Tibial artery (tissue), 4 donors: ENCODE data around the gene CROCC2.

Source experiments
- DNase-seq, 2 donors: peaks; one replicate each; pipeline ENCODE4 v3.0.0-alpha.2; 2019
- H3K27ac ChIP-seq, 2 donors: fragments of 200-600 bp; sonication (generic) in 1 of 2; 1 replicate in 1 of 2; 2 replicates in 1 of 2; pipeline ENCODE4 v1.5.1; 2018 to 2019; ENCODE audit warnings: mild to moderate bottlenecking in 1 of 2
- H3K27me3 ChIP-seq, 2 donors: fragments of 200-600 bp; sonication (generic) in 1 of 2; one replicate each; pipeline versions ENCODE4 v1.5.1 to v1.6.0; 2016 to 2019
- H3K36me3 ChIP-seq, 3 donors: fragments of 200-600 bp; sonication (generic) in 2 of 3; one replicate each; pipeline ENCODE4 v1.5.1; 2016 to 2019; ENCODE audit warnings: mild to moderate bottlenecking in 2 of 3
- H3K4me1 ChIP-seq, 4 donors: fragments of 200-600 bp; sonication (generic) in 2 of 4; 1 replicate in 3 of 4; 2 replicates in 1 of 4; pipeline ENCODE4 v1.5.1; 2016 to 2019
- H3K4me3 ChIP-seq, 2 donors: fragments of 200-600 bp; sonication (generic) in 1 of 2; 1 replicate in 1 of 2; 2 replicates in 1 of 2; pipeline ENCODE4 v1.5.1; 2018 to 2019; ENCODE audit warnings: mild to moderate bottlenecking in 2 of 2
- H3K9me3 ChIP-seq, 3 donors: fragments of 200-600 bp; sonication (generic) in 1 of 3; one replicate each; pipeline ENCODE4 v1.5.1; 2016 to 2019
- intact Hi-C: fragments of 100-400 bp; cut with DNase I; formaldehyde crosslinking; loops from one replicate; pipeline ENCODE4 v1.15.0; 2023; ENCODE audit warnings: low total_unique reads
- TF ChIP-seq, protein P1 (sequence below), 2 experiments: fragments of 200-600 bp in 1 of 2; fragments of 450-650 bp in 1 of 2; IDR thresholded peaks; one replicate each; pipeline ENCODE4 v1.5.1; 2017 to 2019; ENCODE audit warnings: antibody characterized with exemption in 2 of 2, mild to moderate bottlenecking in 1 of 2, moderate library complexity in 1 of 2

Gene CROCC2

DNA sequence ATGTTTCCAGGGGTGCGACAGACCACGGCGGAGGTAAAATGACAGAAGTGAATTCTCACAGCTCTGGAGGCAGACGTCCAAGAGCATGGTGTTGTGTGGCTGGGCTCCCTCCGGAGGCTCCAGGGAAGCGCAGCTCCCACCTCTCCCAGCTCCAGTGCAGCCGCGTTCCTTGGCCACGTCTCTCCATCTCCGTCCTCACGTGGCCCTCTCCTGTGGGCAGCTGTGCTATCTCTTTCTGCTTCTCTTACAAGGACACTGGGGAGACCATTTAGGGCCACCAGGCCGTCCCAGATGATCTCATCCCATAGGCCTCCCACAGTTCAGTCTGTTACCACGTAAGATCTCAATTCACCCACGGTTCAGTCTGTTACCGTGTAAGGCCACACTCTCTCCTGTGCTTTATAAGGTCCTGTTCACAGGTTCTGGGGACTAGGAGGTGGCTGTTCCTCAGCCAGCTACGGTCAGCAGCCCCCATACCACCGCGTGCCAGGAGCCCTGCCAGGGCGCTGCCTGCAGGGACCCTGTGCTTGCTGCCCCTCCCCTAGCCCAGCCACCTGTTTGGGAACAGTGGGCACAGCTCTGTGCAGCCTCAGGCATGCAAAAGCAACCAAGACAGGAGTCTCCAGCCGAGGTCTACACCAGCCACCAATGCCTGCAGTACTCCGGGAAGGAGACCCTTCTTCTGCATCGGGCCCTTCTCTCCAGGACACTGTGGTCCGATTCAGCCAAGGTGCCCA is 7.2 kb upstream of the CROCC2 start:
- no peak for DNase-seq
- H3K36me3 ChIP-seq, result no peaks in the 10 kb centered on the region
- H3K27ac ChIP-seq, result no peak overlapping the region
- peaks cover 0 to 4% (median 0%) of the 10 kb centered on the region in 3 donors for H3K9me3 ChIP-seq
- H3K27me3 ChIP-seq, result peaks cover 0 to 49% of the 10 kb centered on the region in 2 donors
- H3K4me1 ChIP-seq, result no peaks in the 10 kb centered on the region
- no peak overlapping the region for H3K4me3 ChIP-seq
- TF ChIP-seq, protein P1, sequence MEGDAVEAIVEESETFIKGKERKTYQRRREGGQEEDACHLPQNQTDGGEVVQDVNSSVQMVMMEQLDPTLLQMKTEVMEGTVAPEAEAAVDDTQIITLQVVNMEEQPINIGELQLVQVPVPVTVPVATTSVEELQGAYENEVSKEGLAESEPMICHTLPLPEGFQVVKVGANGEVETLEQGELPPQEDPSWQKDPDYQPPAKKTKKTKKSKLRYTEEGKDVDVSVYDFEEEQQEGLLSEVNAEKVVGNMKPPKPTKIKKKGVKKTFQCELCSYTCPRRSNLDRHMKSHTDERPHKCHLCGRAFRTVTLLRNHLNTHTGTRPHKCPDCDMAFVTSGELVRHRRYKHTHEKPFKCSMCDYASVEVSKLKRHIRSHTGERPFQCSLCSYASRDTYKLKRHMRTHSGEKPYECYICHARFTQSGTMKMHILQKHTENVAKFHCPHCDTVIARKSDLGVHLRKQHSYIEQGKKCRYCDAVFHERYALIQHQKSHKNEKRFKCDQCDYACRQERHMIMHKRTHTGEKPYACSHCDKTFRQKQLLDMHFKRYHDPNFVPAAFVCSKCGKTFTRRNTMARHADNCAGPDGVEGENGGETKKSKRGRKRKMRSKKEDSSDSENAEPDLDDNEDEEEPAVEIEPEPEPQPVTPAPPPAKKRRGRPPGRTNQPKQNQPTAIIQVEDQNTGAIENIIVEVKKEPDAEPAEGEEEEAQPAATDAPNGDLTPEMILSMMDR (IDR thresholded peaks at IDR 0.05), result no peak
- intact Hi-C loops, result no loop called here

DNA sequence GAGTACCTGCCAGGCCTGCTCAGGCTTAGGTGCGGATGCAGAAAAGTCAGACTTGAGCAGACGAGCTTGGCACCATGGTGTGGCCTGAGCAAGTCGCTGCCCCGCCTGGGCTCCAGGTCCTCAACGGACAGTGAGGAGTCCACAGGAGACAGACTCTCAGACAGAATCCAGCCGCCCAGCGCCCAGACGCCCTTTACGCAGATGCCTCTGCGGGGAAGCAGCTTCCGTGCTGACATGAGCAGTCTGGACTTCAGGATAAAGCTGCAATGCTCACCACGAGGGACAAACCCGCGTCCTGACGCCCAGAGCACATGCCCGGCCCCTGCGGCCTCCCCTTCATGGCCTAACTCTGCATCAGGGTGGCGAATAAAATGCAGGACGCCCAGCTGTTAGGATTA is 6.7 kb upstream of the CROCC2 start:
- intact Hi-C loops, result no loop called here
- H3K4me3 ChIP-seq, result no peak overlapping the region
- TF ChIP-seq, protein P1 (IDR thresholded peaks at IDR 0.05), result no peak
- H3K36me3 ChIP-seq, result no peaks in the 10 kb centered on the region
- no peak overlapping the region for H3K27ac ChIP-seq
- peaks cover 0 to 51% of the 10 kb centered on the region in 2 donors for H3K27me3 ChIP-seq
- DNase-seq, result no peak
- H3K4me1 ChIP-seq, result no peaks in the 10 kb centered on the region
- peaks cover 0 to 4% (median 0%) of the 10 kb centered on the region in 3 donors for H3K9me3 ChIP-seq

DNA sequence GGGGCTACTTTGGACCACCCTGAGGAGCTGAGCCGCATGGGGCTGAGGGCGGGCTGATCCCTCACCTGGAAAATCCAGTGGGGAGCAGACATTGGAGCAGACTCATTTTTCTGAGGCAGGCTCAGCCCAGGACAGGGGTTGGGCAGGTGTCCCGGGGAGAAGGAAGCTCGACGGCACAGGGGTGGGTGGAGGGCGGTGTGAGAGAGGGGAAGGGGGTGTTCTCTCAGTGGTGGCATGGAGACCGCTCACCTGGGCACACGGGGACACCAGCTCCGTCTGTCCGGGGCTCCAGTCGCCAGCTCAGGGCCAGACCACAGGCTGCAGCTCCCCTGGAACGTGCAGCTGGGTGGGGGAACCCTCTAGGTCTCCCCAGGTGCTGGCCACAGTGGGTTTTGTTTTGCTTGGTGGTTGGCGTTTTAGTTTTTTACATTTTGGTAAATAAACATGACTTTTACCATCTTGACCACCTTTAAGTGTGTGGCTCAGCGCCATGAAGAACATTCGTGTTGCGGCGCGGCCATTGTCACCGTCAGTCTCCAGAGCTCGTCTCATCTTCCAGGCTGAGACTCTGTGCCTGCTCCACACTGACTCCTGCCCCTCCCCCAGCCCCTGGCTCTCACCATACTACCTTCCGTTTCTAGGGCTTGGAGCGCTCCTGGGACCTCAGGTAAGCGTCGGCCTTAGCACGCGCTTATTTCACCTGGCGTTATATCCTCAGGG is 5.8 kb upstream of the CROCC2 start:
- no peak for DNase-seq
- Histone ChIP-seq H3K4me1 (no peaks in the 10 kb centered on the region), H3K4me3 (no peak overlapping the region), H3K27ac (no peak overlapping the region), H3K27me3 (peaks cover 0 to 56% of the 10 kb centered on the region in 2 donors), H3K9me3 (peaks cover 0 to 4% (median 0%) of the 10 kb centered on the region in 3 donors), H3K36me3 (no peaks in the 10 kb centered on the region)
- TF ChIP-seq, protein P1 (IDR thresholded peaks at IDR 0.05), result no peak
- intact Hi-C loops, result no loop called here

DNA sequence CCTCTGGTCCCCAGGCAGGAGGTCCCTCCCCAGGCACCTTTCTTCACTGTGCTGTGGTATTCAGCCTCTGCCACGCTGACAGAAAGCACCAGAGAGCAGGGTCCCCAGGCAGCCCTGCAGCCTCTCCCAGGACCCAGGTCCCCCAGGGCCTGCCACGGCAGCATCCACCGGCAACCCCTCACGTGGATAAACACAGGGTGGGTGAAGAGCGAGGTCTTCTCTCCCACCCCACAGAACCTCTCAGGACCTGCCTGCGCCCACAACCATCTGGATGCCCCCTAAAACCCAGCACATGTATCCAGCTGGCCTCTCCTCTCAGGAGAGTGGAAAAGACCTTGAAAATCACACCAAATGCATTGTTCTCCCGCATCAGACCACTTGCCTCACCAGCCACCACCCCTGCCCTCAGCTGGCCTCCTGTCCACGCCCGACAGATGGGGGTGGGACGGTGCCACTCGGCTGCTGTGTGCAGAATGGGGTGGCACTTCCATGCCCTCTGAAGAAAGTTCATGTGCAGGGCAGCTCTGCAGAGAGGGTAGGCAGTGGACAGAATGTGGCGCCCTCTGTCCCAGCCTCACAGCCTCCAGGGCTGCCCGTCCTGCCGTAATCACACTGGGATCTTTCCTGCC is 4.0 kb upstream of the CROCC2 start:
- DNase-seq, result no peak
- TF ChIP-seq, protein P1 (IDR thresholded peaks at IDR 0.05), result no peak
- H3K27me3 ChIP-seq, result peaks cover 0 to 59% of the 10 kb centered on the region in 2 donors

DNA sequence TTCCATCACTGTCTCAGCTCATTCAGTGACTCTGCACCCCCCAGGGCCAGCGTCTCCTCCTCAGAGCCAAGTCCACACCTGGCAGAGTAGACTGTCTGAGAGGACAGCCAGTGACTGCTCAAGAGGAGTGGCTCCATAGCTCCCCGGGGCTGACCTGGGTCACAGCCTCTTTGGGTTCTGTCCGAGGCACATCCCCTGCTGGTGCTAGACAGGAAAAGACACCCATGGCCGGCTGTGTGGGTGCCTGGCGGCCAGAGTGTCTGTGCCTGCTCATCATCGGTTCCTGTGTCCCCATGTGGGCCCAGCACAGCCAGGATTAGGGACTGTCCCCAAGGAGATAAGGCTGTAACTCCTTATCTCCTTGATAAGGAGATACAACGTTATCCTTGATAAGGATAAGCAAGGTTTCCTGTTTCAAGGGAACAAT is 3.5 kb upstream of the CROCC2 start:
- peaks cover 0 to 59% of the 10 kb centered on the region in 2 donors for H3K27me3 ChIP-seq
- TF ChIP-seq, protein P1 (IDR thresholded peaks at IDR 0.05), result no peak
- peaks cover 0 to 4% (median 0%) of the 10 kb centered on the region in 3 donors for H3K9me3 ChIP-seq
- H3K27ac ChIP-seq, result no peak overlapping the region
- no peak overlapping the region for H3K4me3 ChIP-seq
- peaks cover 0 to 6% (median 0%) of the 10 kb centered on the region in 4 donors for H3K4me1 ChIP-seq
- intact Hi-C loops, result no loop called here
- H3K36me3 ChIP-seq, result no peaks in the 10 kb centered on the region
- DNase-seq, result no peak

More for the DNA sequence above, 4.0 kb upstream of the CROCC2 start:
- Histone ChIP-seq H3K4me3 (no peak overlapping the region), H3K9me3 (peaks cover 0 to 4% (median 0%) of the 10 kb centered on the region in 3 donors), H3K27ac (no peak overlapping the region), H3K4me1 (peaks cover 0 to 6% (median 0%) of the 10 kb centered on the region in 4 donors), H3K36me3 (no peaks in the 10 kb centered on the region)
- intact Hi-C loops, result no loop called here
